G401 (cell line): ENCODE measurements around the gene DSC1. TPM values are rescaled to one million over a fixed set of nuclear protein-coding genes. Genes with fewer than 3 reads are reported as not detected.

ENCODE experiments used
- DNase-seq: peaks from one replicate; pipeline ENCODE4 v3.0.0-alpha.2; 2015; ENCODE audit warnings: low spot score
- in situ Hi-C: cut with HindIII; loops from 2 replicates; pipeline ENCODE4 v1.10.0; 2016; ENCODE audit warnings: low sequenced_read_pairs, mixed read lengths
- total RNA-seq: library from RNA; depleted of rRNA; stranded (reverse); fragments of >200 nt; shearing (Covaris generic); gene quantifications from 2 replicates; pipeline ENCODE4 v1.2.3, GENCODE V29; 2014

Gene DSC1
- total RNA-seq, 1 experiment from 2014 or later = not detected

DNA sequence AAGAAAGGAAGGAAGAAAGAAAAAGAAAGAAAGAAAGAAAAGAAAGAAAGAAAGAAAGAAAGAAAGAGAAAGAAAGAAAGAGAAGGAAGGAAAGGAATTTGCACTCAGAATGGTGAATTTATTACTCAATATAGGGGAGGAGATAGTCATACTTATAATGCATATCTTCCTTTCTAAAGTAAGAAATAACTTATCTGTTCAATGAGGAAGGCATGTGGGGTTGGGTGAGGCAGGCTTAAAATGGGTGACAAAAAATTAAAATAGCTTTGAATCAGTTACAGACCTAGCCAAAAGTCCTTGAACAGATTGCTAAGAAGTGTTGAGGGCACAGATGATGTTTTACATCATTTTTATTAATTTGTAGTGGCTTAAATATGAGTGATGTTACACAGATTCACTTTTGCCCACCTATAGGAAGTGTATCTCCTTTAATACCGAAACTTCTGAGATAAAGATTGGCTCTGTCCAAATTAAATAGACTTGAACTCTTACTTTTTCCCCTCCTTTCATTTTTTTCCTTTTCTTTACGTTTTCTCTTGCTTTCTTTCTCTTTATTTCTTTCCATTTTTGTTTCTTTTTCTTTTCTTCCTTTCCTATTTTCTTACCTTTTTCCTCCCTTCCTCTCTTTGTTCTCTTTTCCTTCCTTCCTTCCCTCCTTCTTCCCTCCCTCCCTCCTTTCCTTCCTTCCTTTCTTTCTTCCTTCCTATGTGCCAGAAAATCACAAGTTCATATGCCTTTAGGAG is 45.6 kb downstream of the DSC1 start:
- in situ Hi-C loops = no loop called here
- DNase-seq = no peak

DNA sequence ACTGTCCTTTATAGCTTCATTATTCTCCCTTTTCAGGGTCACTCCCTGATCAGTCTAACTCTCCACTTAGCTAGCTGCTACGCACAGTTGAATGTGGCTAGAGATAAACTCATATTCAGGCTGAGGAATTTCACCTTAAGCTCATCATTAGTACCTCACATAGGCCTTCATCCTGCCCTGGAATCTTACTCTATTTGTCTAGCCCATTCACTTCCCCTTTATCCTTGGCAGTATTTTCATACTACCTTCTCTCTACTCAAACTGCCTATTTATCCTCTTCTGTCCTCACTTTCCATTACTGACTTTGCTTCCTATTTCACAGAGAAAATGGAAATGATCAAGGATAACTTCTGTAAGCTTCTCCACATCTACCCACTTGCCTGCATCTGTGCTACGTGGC is 49.9 kb downstream of the DSC1 start:
- in situ Hi-C loops = no loop called here
- no peak for DNase-seq

DNA sequence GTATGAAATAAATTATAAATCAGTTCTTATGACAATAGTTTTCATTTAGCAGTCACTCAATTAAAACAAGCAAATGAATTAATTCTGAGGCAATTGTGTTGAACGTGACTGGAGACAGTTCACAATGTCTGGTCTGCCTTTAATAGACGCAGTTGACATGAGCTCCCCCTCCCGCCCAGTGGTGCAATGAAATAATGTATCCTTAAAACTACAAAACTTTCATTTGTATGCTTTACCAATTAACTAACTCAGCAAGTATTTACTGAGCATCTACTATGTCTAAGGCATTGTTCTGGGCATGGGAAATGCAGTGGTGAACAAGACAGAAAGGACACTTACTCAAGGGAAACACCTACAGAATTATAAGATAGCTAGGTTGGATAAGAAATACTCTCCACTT is 56.9 kb downstream of the DSC1 start:
- no peak for DNase-seq
- in situ Hi-C loops = no loop called here

DNA sequence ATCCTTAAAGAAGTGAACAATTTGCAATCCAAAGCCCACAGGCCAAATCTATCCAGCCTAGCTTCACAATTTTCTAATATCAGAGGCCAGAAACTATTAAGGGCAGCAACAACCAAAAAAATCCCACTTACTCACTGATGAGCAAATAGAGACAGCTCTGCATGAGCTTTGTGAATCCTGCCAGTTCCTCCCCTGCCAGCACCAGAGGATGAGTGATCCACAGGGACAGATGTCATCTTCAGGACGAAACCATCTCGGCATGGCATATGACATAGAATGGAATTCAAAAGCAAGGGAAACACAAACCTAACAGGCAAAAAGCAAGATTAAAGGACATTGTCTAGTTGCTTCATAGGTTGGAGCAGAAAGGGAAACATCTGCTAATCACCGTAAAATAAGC is 58.2 kb downstream of the DSC1 start:
- in situ Hi-C loops = no loop called here
- no peak for DNase-seq

DNA sequence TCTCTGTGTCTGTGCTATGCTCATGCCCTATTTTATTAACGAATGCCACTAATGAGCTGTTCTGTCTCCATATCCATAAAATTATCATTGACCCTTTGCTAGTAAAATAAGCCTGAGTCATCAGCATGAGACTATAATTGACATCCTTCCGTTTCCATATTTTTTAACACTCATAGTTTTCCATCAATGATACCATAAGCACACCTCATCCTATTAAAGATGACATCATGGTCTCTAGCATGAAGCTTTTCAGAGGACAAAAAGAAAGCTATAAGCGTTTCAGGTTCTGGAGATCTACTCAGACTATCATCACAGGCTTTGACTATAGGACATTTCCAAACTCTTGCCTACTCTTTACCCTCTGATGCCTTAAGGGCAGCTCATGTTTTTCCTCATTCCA is 59.2 kb downstream of the DSC1 start:
- in situ Hi-C loops = no loop called here
- no peak for DNase-seq

DNA sequence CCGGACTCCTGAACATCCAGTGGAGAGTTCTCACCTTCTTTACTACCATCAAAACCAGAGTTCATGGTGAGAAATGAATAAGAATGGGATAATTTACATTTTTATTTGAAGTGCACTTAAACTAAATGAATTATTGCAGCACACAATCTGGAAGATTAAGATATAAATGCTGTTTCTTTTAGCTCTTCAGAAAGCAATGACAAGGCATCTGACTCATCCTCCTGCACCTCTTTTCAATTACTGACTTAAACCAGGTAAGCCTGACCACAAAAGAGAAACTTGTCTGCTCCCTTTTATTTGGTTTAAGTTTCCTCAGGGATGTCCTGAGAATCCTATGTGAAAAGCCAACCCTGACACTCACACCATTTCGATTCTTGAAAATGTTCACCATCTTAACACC is 59.7 kb downstream of the DSC1 start:
- in situ Hi-C loops = no loop called here
- no peak for DNase-seq

DNA sequence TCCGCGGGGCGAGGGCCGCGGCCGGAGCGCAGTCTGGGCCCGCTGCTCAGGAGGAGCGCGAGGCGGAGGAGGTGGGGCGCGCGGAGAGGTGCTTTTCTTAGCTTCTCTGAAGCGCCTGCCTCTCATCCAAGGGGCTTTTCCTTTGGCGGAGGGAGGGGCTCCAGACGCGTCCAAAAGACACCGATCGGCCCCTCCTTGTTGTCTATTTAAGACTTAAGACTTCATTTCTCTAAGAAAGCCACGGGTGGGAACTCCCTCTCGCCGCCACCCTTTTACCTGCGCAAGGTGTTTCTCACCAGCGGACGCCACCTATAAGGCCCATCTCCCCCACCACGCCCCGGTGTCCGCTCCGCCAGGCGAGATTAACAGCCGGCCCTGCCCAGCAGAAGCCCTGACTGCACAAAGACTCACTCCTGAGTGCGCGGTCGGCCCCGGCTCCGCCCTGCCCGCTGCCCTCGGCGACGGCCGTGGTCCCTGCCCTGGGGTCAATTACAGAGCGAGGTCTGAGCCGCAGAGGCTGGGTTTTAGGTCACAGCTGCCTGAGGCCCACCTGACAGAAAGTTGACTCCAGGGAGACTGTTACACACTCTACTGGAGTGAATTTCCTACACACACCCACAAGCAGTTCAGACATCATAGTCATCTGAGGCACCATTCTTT is 60.5 kb downstream of the DSC1 start, which contains the start of gene DSC2:
DSC2 (minus strand) TSS at position 397 of the 660 bp plus-strand sequence. CDS start 450 bp downstream, outside the sequence.
- in situ Hi-C loops = no loop called here
- no peak for DNase-seq

DNA sequence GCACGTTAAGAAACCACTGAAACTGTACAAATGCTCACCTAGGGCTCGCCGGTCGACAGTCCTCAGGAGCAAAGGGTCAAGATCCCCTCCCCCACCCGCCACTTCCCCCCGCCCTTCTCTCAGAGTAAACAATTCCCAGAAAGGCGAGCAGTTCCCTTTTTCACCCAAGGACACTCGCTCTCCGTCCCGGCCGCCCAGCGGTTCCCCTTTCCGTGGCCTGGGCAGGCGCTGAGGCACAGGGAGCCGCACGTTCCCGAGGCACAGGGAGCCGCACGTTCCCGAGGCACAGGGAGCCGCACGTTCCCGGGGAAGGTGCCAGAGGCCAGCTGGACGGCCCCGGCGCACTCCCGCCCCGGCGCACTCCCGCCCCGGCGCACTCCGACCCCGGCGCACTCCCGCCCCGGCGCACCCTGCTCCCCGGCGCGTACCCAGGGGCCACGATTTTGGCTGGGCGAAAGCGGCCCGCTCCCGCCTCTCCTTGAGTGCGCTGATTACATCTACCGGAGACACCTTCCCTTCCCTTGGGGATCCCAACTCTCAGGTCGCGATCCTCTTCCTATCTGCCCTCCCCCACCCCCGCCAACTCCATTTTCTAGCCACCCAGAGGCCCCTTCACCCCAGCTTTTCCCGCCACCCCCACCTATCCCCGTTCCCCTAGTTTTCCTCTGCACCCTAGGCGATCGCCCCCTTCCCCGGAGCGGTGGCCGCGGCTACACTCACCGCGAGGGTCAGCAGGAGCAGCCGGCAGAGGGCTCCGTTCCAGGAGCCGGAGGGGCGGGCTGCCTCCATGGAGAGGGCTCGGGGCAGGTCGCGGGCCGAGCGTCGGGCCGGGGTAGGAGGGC is 61.3 kb downstream of the DSC1 start:
- DNase-seq = no peak
- in situ Hi-C loops = no loop called here

DNA sequence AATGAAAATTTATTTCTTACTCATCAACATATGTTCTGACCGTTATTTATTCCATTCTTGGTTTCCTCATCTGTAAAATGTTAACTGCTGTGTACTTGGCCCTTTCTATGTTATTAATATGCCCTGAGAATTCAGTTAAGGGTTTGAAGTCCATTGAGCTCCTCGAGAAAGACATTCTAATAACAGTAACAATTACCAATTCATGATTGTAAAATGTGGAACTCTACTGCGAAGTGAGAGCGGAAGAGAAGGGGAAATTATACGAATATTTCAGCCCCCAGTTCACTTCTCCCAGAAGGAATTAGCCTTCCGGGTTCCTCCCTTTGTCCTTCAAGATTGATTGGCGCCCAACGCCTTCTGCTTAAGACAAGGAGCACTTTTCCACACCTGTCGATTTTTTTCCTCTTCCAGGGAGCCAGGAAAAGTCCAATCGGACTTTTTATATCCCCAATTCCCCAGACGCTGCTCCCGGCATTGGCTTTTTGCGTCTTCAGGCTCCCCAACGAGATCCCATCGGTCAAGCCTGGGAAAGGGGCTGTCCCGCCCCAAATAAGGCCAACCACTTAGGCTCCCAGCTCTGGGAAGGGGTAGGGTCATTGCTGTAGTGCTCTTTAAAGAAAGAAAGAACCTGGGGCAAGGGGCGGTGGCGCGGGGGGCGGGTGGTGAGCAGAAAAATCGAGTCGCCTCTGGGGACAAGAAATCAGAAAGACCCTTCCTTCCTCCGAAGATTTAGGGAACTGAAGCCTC is 62.0 kb downstream of the DSC1 start:
- no peak for DNase-seq
- in situ Hi-C loops = no loop called here

DNA sequence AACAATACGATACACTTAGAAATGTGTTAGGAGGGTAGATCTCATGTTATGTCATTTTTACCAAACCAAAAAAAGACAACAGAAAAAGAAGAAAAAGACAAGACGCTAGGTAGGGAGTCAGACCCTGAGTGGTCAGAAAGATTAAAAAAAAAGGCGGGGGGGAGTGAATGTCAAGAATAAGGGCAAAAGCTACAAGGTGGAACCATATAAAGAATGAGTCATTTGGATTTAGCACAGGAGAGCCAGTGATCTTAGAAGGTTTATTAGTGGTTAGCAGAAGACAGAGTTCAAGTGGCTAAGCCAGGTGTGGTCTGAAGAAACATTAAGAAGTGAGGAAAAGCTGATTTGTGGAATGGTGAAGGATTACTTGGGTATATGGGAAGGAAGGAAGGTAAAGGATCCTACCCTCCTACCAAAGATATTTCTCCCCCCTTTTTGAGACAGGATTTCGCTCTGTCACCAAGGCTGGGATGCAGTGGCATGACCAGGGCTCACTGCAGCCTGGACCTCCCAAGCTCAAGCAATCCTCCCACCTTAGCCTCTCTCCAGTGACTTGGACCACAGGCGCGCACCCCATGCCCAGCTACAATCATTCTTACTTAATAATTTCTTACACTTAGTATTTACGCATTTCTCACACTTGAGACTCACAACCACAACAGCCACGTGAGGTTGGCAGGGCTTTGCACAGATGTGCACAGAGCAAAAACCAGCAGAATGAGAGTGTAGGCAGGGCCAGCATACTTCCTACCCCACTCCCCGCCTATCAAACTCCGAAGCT is 63.0 kb downstream of the DSC1 start:
- no peak for DNase-seq
- in situ Hi-C loops = no loop called here

DNA sequence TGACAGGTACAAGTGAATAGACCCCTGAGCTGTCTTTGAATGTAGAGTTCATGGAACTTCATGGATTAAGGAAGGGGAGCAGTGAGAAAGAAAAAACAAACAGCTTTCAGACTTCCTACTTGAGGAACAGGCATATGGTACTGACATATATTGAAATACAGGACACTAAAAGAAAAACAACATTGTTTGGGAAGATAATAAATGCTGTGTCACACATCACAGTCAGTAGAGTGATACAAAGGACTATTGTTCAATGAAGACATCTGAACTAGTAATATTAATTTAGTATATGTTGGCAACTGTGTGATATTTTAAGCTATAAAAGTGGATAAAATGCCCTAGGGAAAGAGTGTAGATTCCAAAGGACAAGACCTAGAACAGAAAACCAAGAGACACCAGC is 63.8 kb downstream of the DSC1 start:
- DNase-seq = no peak
- in situ Hi-C loops = no loop called here

DNA sequence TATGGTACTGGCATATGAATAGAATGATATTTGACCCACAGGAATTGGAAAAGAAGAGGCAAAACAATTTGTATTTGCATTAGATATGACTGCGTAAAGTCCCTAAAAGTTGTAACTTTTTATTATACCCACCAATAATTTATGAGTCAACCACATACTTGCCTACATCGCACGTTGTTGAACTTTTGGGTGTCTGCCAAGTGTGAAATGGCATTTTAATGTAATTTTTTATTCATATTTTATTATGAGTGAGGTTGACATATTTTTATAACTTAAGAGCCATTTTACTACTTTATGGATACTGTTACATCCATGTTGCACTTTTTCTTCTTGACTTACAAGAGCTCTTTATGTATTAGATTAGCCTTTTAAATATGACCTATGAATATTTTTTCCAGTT is 65.0 kb downstream of the DSC1 start:
- in situ Hi-C loops = no loop called here
- DNase-seq = no peak

DNA sequence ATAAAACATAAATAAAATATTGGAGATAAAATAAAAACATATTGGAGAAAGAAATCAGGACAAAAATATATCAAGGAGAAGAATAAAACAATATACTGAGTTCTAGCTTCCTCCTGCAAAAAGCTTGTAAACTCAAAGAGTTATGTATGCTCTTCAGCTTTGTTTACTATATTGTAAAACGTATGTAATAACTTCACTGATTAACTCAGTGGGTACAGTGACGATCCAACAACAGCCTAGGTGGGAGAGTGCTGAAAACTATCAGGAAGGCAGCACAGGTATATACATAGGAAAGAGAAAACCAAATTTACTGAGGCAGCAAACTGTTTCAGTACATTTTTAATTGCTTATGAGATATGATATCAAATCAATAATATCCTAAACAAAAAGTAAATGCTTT is 68.8 kb downstream of the DSC1 start:
- in situ Hi-C loops = no loop called here
- no peak for DNase-seq

DNA sequence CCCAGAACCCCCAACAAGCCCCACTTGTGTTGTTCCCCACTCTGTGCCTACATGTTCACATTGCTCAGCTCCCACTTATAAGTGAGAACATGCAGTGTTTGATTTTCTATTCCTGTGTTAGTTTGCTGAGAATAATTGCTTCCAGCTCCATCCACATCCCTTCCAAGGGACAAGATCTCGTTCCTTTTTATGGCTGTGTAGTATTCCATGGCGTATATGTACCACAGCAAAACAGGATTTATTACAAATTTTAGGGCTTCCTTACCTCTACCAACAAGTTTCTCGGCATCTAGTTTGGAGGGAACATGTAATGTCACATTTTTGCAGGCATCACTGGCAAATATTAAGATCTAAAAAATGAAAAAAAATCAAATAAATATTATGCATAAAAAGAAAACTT is 69.4 kb downstream of the DSC1 start:
- DNase-seq = no peak
- in situ Hi-C loops = no loop called here

DNA sequence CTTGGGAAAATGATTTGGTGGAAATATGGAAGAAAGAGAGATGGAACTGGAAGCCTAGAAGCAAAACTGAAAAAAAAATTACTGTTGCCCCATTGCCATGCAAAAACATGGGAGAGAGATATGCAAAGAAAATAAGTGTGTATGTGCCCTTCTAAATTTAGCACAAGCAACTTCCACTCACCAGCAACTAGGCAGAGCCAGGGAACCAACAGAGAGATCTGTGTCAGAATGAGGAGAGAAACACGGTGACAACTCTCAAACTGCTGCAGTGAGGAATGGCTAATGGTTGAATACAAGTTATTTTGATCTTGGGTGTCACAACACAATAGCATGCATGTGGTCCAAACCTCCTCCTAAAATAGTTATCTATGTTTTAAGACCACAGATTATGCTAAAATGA is 71.3 kb downstream of the DSC1 start:
- no peak for DNase-seq
- in situ Hi-C loops = no loop called here

DNA sequence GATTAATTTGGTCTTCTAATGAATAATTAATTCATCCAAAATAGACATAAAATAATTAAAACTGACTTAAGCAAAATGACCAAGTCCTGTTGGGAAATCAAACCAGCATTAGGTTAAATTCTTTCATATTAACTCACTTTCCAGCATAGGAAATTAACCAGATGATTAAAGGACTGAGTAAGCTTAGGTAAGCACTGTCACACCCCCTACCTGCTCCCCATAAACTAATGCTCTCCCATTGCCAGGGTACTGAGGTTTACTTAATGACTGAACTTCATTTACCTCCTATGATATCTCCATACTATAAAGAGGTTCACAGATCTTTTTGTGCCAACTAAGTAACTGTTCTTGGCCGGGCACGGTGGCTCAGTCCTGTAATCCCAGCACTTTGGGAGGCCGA is 74.1 kb downstream of the DSC1 start:
- no peak for DNase-seq
- in situ Hi-C loops = no loop called here

DNA sequence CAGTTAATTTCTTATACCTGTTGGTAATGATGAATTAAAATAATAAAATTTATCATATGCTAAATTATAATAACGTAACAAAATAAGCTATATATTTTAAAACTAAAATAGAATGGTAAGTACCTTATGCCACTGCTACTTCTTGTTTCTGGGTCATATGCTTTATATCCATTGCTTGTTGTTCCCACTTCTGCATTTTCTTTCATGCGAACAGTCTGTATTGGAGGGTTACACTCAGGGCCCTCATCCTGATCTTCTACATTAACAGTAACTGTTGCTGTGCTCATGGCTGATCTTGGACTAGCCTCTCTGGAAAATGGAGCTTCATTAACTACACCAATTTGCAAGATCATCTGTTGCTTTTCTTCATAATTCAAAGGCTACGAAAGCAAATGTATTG is 82.7 kb downstream of the DSC1 start:
- in situ Hi-C loops = no loop called here
- DNase-seq = no peak
